SK-N-SH (cell line): ENCODE measurements around the gene KRTAP5-5. TPM values are rescaled to one million over a fixed set of nuclear protein-coding genes. Genes with fewer than 3 reads are reported as not detected.

ENCODE experiments used
- CTCF ChIA-PET: fragments of 300-600, 350-600 bp; formaldehyde crosslinking; extraction: SDS; loops from one replicate; lab custom pipeline; 2021; lab: Yijun Ruan, JAX
- POLR2A ChIA-PET: fragments of 350-600 bp; sonication (Branson Sonifier 250); formaldehyde crosslinking; extraction: SDS; loops from one replicate; lab custom pipeline; 2020; ENCODE audit warnings: antibody characterized with exemption, inconsistent platforms; lab: Yijun Ruan, JAX
- DNase-seq: peaks from one replicate; pipeline ENCODE4 v3.0.0; 2012
- H2AFZ ChIP-seq: fragments of 200-600 bp; sonication (generic); 2 replicates; pipeline ENCODE4 v1.8.1; 2016; ENCODE audit warnings: antibody characterized with exemption, mild to moderate bottlenecking, low read depth
- H3F3A ChIP-seq: fragments of 200-600 bp; sonication (generic); replicated peaks from 2 replicates; pipeline ENCODE3; 2016; ENCODE audit warnings: antibody characterized with exemption, mild to moderate bottlenecking; ENCODE audit not compliant: insufficient read depth
- H3K27ac ChIP-seq, 2 experiments: fragments of 200-500 bp in 1 of 2; fragments of 200-600 bp in 1 of 2; sonication (Bioruptor generic) in 1 of 2; sonication (generic), shearing (Covaris generic) in 1 of 2; 2 replicates each; pipeline versions ENCODE4 v1.5.1 to v1.6.1; 2014 to 2016; ENCODE audit warnings: low read depth in 2 of 2, inconsistent platforms in 1 of 2, low read length in 1 of 2, mild to moderate bottlenecking in 1 of 2, mixed read lengths in 1 of 2
- H3K27me3 ChIP-seq: fragments of 200-600 bp; sonication (generic), shearing (Covaris generic); 2 replicates; pipeline ENCODE4 v1.6.1; 2016; ENCODE audit warnings: mixed run types; ENCODE audit not compliant: insufficient read depth
- H3K36me3 ChIP-seq, 2 experiments: fragments of 200-500 bp in 1 of 2; fragments of 200-600 bp in 1 of 2; sonication (Bioruptor generic) in 1 of 2; sonication (generic) in 1 of 2; replicated peaks in 1 of 2; 2 replicates each; pipeline versions ENCODE3 to v1.5.1; 2014 to 2016; ENCODE audit warnings: low read length in 1 of 2, mild to moderate bottlenecking in 1 of 2; ENCODE audit not compliant: insufficient read depth in 2 of 2, control insufficient read depth in 1 of 2
- H3K4me1 ChIP-seq, 2 experiments: fragments of 200-500 bp in 1 of 2; fragments of 200-600 bp in 1 of 2; sonication (Bioruptor generic) in 1 of 2; sonication (generic), shearing (Covaris generic) in 1 of 2; 2 replicates each; pipeline versions ENCODE4 v1.5.1 to v1.6.1; 2014 to 2016; ENCODE audit warnings: low read depth in 1 of 2, low read length in 1 of 2, mixed run types in 1 of 2; ENCODE audit not compliant: insufficient read depth in 2 of 2, control insufficient read depth in 1 of 2
- H3K4me2 ChIP-seq: fragments of 200-600 bp; sonication (generic), shearing (Covaris generic); 2 replicates; pipeline ENCODE4 v1.6.1; 2017; ENCODE audit warnings: mixed run types
- H3K4me3 ChIP-seq, 2 experiments: fragments of 200-500 bp in 1 of 2; fragments of 200-600 bp in 1 of 2; sonication (Bioruptor generic) in 1 of 2; sonication (generic), shearing (Covaris generic) in 1 of 2; 2 replicates each; pipeline versions ENCODE4 v1.5.1 to v1.8.1; 2014 to 2016; ENCODE audit warnings: low read depth in 2 of 2, inconsistent platforms in 1 of 2, low read length in 1 of 2, mild to moderate bottlenecking in 1 of 2, mixed read lengths in 1 of 2, moderate library complexity in 1 of 2
- H3K79me2 ChIP-seq: fragments of 200-600 bp; sonication (generic); 2 replicates; pipeline ENCODE4 v1.8.1; 2017; ENCODE audit warnings: mild to moderate bottlenecking; ENCODE audit not compliant: insufficient read depth
- H3K9ac ChIP-seq: fragments of 200-600 bp; sonication (generic); 2 replicates; pipeline ENCODE4 v1.6.1; 2017; ENCODE audit warnings: mixed run types
- H3K9me2 ChIP-seq: fragments of 200-600 bp; sonication (generic); 2 replicates; pipeline ENCODE4 v1.6.1; 2017; ENCODE audit warnings: mixed run types
- H3K9me3 ChIP-seq: fragments of 200-600 bp; sonication (generic); 2 replicates; pipeline ENCODE4 v1.6.1; 2017; ENCODE audit warnings: mixed run types, mild to moderate bottlenecking, moderate library complexity
- H4K20me1 ChIP-seq: fragments of 200-600 bp; sonication (generic); 2 replicates; pipeline ENCODE4 v1.6.1; 2017; ENCODE audit warnings: mild to moderate bottlenecking, mixed run types; ENCODE audit not compliant: insufficient read depth
- CTCF ChIP-seq: fragments of 200-600 bp; sonication (generic); IDR thresholded peaks from 2 replicates; pipeline ENCODE4 v1.6.1; 2017; ENCODE audit warnings: antibody characterized with exemption, mild to moderate bottlenecking, moderate library complexity
- ELF1 ChIP-seq: IDR thresholded peaks from 2 replicates; pipeline ENCODE4 v1.4.0; 2012
- FOSL2 ChIP-seq: IDR thresholded peaks from 2 replicates; pipeline ENCODE4 v1.4.0; 2012; ENCODE audit warnings: low read depth, mild to moderate bottlenecking, moderate library complexity, borderline replicate concordance
- GABPA ChIP-seq: IDR thresholded peaks from 2 replicates; pipeline ENCODE4 v1.4.0; 2012; ENCODE audit warnings: low read depth, mild to moderate bottlenecking
- GATA2 ChIP-seq: sonication (generic); formaldehyde crosslinking; IDR thresholded peaks from 2 replicates; pipeline ENCODE4 v1.5.0; 2020; ENCODE audit warnings: mild to moderate bottlenecking, missing genetic modification reagents
- IRF3 ChIP-seq: fragments of 150-350 bp; IDR thresholded peaks from 2 replicates; pipeline ENCODE4 v1.6.1; 2016; ENCODE audit warnings: mild to moderate bottlenecking, low read depth, low read length
- MXI1 ChIP-seq: IDR thresholded peaks from 2 replicates; pipeline ENCODE4 v1.6.1; 2012; ENCODE audit warnings: mild to moderate bottlenecking, low read depth, low read length, improper control_type of control experiment
- NFIC ChIP-seq: IDR thresholded peaks from 2 replicates; pipeline ENCODE4 v1.4.0; 2012; ENCODE audit warnings: borderline replicate concordance
- NRF1 ChIP-seq: IDR thresholded peaks from 2 replicates; pipeline ENCODE4 v1.6.1; 2012; ENCODE audit warnings: low read depth, mild to moderate bottlenecking, low read length
- POLR2AphosphoS5 ChIP-seq: IDR thresholded peaks from 2 replicates; pipeline ENCODE4 v1.6.1; 2012; ENCODE audit warnings: low read depth, low read length
- RAD21 ChIP-seq: IDR thresholded peaks from 2 replicates; pipeline ENCODE4 v1.6.1; 2012; ENCODE audit warnings: mild to moderate bottlenecking, low read length
- RCOR1 ChIP-seq: fragments of 150-350 bp; IDR thresholded peaks from 2 replicates; pipeline ENCODE4 v1.6.1; 2017; ENCODE audit warnings: antibody characterized with exemption, low read length
- RFX5 ChIP-seq: IDR thresholded peaks from 2 replicates; pipeline ENCODE4 v1.6.1; 2012; ENCODE audit warnings: mild to moderate bottlenecking, improper control_type of control experiment, low read length
- SMC3 ChIP-seq: IDR thresholded peaks from 2 replicates; pipeline ENCODE4 v1.6.1; 2012; ENCODE audit warnings: low read depth, low read length, improper control_type of control experiment
- TAF1 ChIP-seq: IDR thresholded peaks from 2 replicates; pipeline ENCODE4 v1.6.1; 2012; ENCODE audit warnings: low read depth, mild to moderate bottlenecking, low read length, moderate library complexity, borderline replicate concordance
- TEAD4 ChIP-seq: IDR thresholded peaks from 2 replicates; pipeline ENCODE4 v1.4.0; 2012; ENCODE audit warnings: mild to moderate bottlenecking, borderline replicate concordance; ENCODE audit not compliant: insufficient read depth
- USF2 ChIP-seq: fragments of 150-350 bp; IDR thresholded peaks from 2 replicates; pipeline ENCODE4 v1.6.1; 2017; ENCODE audit warnings: antibody characterized with exemption, low read length, low read depth, borderline replicate concordance
- YY1 ChIP-seq: IDR thresholded peaks from 2 replicates; pipeline ENCODE4 v1.4.0; 2012; ENCODE audit warnings: low read depth, mild to moderate bottlenecking
- ZBTB33 ChIP-seq: IDR thresholded peaks from 2 replicates; pipeline ENCODE4 v1.4.0; 2012; ENCODE audit warnings: low read depth, borderline replicate concordance
- WGBS: methylation state at CpG from one replicate; pipeline ENCODE4 v1.1.6; 2017; ENCODE audit warnings: low lambda C conversion rate; 5-methylcytosine and 5-hydroxymethylcytosine counted together
- polyA plus RNA-seq, 3 experiments: library from polyadenylated mRNA; depleted of rRNA; stranded (reverse); fragments of >200 nt; gene quantifications; 2 replicates each; pipeline ENCODE4 v1.2.3, GENCODE V29; 2012

The KRTAP5-5 gene
- polyA plus RNA-seq, 1 of the 3 experiments (the other 2 are of a cell fraction) = not detected

GRCh38 chr11:1608363-1608762, 21.2 kb upstream of the KRTAP5-5 start, which contains the start of gene KRTAP5-3:
Gene KRTAP5-3 (minus strand): TSS chr11:1608463. CDS start chr11:1608385, 78 bp downstream.
- CTCF ChIA-PET = interaction anchor here (0.8 to 1.1 kb wide), 6 partner anchors 13 to 61 kb away, joined by 3 to 5 read pairs (median 4); no protein-coding TSS in a partner anchor
- WGBS = 60% methylated on average over 4 of the region's 4 CpGs
- Histone ChIP-seq H3K27ac (no peak within 1 kb of the TSS), H3K27me3 (no peaks in the 10 kb centered on the region), H3K9me3 (no peaks in the 10 kb centered on the region), H3F3A (no peaks in the 10 kb centered on the region), H3K4me2 (no peak within 1 kb of the TSS), H3K36me3 (no peaks in the 10 kb centered on the region), H2AFZ (no peak within 1 kb of the TSS), H4K20me1 (no peaks in the 10 kb centered on the region), H3K9ac (no peak within 1 kb of the TSS), H3K4me1 (no peaks in the 10 kb centered on the region), H3K79me2 (no peaks in the 10 kb centered on the region), H3K9me2 (no peaks in the 10 kb centered on the region), H3K4me3 (no peak within 1 kb of the TSS)
- no peak for DNase-seq
- POLR2A ChIA-PET = interaction anchor here (0.6 kb wide), 2 partner anchors 26 to 361 kb away, joined by 3 read pairs; no protein-coding TSS in a partner anchor
- TF ChIP-seq ZBTB33 (no peak), TAF1 (no peak), FOSL2 (no peak), GATA2 (no peak), NFIC (no peak), TEAD4 (no peak), CTCF (no peak), MXI1 (no peak), IRF3 (no peak), ELF1 (no peak), NRF1 (no peak), SMC3 (no peak), RFX5 (no peak), RCOR1 (no peak), USF2 (no peak), POLR2AphosphoS5 (no peak), YY1 (no peak), GABPA (no peak), RAD21 (no peak)
